Breast epithelium (tissue), 3 donors: ENCODE results near the gene KLF3.

Experiments
- POLR2A ChIP-seq: fragments of 450-650 bp; IDR thresholded peaks from one replicate; pipeline ENCODE4 v1.6.1; 2016; ENCODE audit warnings: antibody characterized with exemption, mild to moderate bottlenecking, moderate library complexity
- POLR2AphosphoS5 ChIP-seq, 3 donors: sonication (generic); formaldehyde crosslinking; IDR thresholded peaks; one replicate each; pipeline ENCODE4 v1.6.1; 2017; ENCODE audit warnings: antibody characterized with exemption in 3 of 3
- TF ChIP-seq, protein P1 (sequence below), 3 donors: fragments of 450-650 bp; IDR thresholded peaks; one replicate each; pipeline ENCODE4 v1.5.1; 2016 to 2017; ENCODE audit warnings: antibody characterized with exemption in 3 of 3, mild to moderate bottlenecking in 3 of 3, moderate library complexity in 3 of 3

GRCh38 chr4:38730830-38731646 lies 67.0 kb downstream of the KLF3 start:
- TF ChIP-seq, protein P1, sequence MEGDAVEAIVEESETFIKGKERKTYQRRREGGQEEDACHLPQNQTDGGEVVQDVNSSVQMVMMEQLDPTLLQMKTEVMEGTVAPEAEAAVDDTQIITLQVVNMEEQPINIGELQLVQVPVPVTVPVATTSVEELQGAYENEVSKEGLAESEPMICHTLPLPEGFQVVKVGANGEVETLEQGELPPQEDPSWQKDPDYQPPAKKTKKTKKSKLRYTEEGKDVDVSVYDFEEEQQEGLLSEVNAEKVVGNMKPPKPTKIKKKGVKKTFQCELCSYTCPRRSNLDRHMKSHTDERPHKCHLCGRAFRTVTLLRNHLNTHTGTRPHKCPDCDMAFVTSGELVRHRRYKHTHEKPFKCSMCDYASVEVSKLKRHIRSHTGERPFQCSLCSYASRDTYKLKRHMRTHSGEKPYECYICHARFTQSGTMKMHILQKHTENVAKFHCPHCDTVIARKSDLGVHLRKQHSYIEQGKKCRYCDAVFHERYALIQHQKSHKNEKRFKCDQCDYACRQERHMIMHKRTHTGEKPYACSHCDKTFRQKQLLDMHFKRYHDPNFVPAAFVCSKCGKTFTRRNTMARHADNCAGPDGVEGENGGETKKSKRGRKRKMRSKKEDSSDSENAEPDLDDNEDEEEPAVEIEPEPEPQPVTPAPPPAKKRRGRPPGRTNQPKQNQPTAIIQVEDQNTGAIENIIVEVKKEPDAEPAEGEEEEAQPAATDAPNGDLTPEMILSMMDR (IDR thresholded peaks at IDR 0.05): peak; percentile 83 to 94 (median 87)
- TF ChIP-seq POLR2A (no peak), POLR2AphosphoS5 (IDR thresholded peaks at IDR 0.05) (peak in 1 of 3 donors; percentile 25)
